Heart left ventricle (tissue), 13 donors: ENCODE results near the gene MINK1.

Experiments
- CTCF ChIP-seq, 12 donors: fragments of 200-600 bp; sonication (generic) in 4 of 12; IDR thresholded peaks; one replicate each; pipeline versions ENCODE4 v1.5.0 to v1.8.0; 2018 to 2022; ENCODE audit warnings: antibody characterized with exemption in 12 of 12, mild to moderate bottlenecking in 5 of 12
- POLR2A ChIP-seq, 2 donors: fragments of 450-650 bp; IDR thresholded peaks; one replicate each; pipeline ENCODE4 v1.6.1; 2017; ENCODE audit warnings: antibody characterized with exemption in 2 of 2, mild to moderate bottlenecking in 2 of 2, moderate library complexity in 2 of 2
- donor health status: ischemic (EF 13 %, LVEDD 7.1; RV severe dilation, severe dysfunction).
- donor health status: DM: no; HTN: yes; CAD: no.
- donor health status: DM: no; HTN: no; CAD: no.
- donor health status: ischemic (EF 25% LVEDD 6.9; RV normal size, moderate dysfunction).
- donor health status: ischemic (EF 25% LVEDD 5.7; RV mildly dilated, moderate dysfunction).
- donor health status: ischemic (EF 35%, LVEDD 5.7; RV mildly dilated, moderate dysfunction).
- donor health status: nonischemic (EF 11% LVEDD 7.7; RV severe dilation, severe dysfunction).
- donor health status: DM: yes; HTN: yes; CAD: no.
- donor health status: PGD.
- donor health status: ischemic (EF 29% LVEDD 5.4; RV normal size, mild dysfunction).
- donor health status: nonischemic (EF 23%, LVEDD 6.1; RV moderate dilation, normal function).

GRCh38 chr17:4789951-4790704 lies 43.0 kb upstream of the MINK1 start:
- peak; percentile 58 to 88 (median 76) for TF ChIP-seq CTCF (IDR thresholded peaks at IDR 0.05)
- TF ChIP-seq POLR2A (IDR thresholded peaks at IDR 0.05) = peak in 1 of 2 donors; percentile 89
